Body of pancreas (tissue), 4 donors: Measurements from ENCODE around the gene ERC2. TPM values are rescaled to one million over a fixed set of nuclear protein-coding genes. Genes with fewer than 3 reads are reported as not detected.
A peak's percentile ranks its signal among the peaks of the same experiment; 100 is the strongest.

ENCODE experiments used
- ATAC-seq: fragments of 150-250 bp; one replicate; pipeline ENCODE4 v1.9.1; 2016
- DNase-seq, 4 donors: peaks; one replicate each; pipeline ENCODE4 v3.0.0-alpha.2; 2019
- H3K27ac ChIP-seq, 4 donors: fragments of 200-600 bp; sonication (generic); 1 replicate in 3 of 4; 2 replicates in 1 of 4; pipeline versions ENCODE4 v1.5.1 to v1.6.1; 2016 to 2019; ENCODE audit warnings: mild to moderate bottlenecking in 1 of 4, mixed read lengths in 1 of 4, moderate library complexity in 1 of 4
- H3K27me3 ChIP-seq, 2 donors: fragments of 200-600 bp; sonication (generic); one replicate each; pipeline ENCODE4 v1.6.0; 2016; ENCODE audit warnings: mild to moderate bottlenecking in 1 of 2
- H3K36me3 ChIP-seq, 2 donors: fragments of 200-600 bp; sonication (generic); replicated peaks in 1 of 2; 2 replicates each; pipeline ENCODE4 v1.5.1; 2016; ENCODE audit warnings: low read depth in 2 of 2; ENCODE audit not compliant: insufficient read depth in 1 of 2
- H3K4me1 ChIP-seq: fragments of 200-600 bp; sonication (generic); one replicate; pipeline ENCODE4 v1.6.0; 2016
- H3K4me3 ChIP-seq, 2 donors: fragments of 200-600 bp; sonication (generic); 1 replicate in 1 of 2; 2 replicates in 1 of 2; pipeline ENCODE4 v1.5.1; 2016 to 2019
- H3K9me3 ChIP-seq, 3 donors: fragments of 200-600 bp; sonication (generic); 1 replicate in 2 of 3; 2 replicates in 1 of 3; pipeline ENCODE4 v1.5.1; 2016
- POLR2A ChIP-seq, 3 donors: fragments of 450-650 bp; IDR thresholded peaks; one replicate each; pipeline ENCODE4 v1.6.1; 2016; ENCODE audit warnings: antibody characterized with exemption in 3 of 3, mild to moderate bottlenecking in 2 of 3
- WGBS, 2 donors: methylation state at CpG; one replicate each; pipeline ENCODE4 v1.1.5; 2017; 5-methylcytosine and 5-hydroxymethylcytosine counted together
- intact Hi-C: fragments of 100-400 bp; cut with DNase I; formaldehyde crosslinking; loops from one replicate; pipeline ENCODE4 v1.15.1; 2023
- total RNA-seq, 2 donors: library from RNA; depleted of rRNA; stranded (reverse); fragments of >200 nt; gene quantifications; one replicate each; pipeline ENCODE4 v1.1.0, GENCODE V29; 2016
- TF ChIP-seq, protein P1 (sequence below), 7 experiments: fragments of 450-650 bp in 4 of 7; fragments of 200-600 bp in 3 of 7; sonication (generic) in 3 of 7; IDR thresholded peaks; one replicate each; pipeline ENCODE4 v1.5.1; 2016 to 2019; ENCODE audit warnings: antibody characterized with exemption in 7 of 7

The ERC2 gene
- total RNA-seq, 2 donors from 2014 or later: 4.0 to 4.7 TPM

DNA sequence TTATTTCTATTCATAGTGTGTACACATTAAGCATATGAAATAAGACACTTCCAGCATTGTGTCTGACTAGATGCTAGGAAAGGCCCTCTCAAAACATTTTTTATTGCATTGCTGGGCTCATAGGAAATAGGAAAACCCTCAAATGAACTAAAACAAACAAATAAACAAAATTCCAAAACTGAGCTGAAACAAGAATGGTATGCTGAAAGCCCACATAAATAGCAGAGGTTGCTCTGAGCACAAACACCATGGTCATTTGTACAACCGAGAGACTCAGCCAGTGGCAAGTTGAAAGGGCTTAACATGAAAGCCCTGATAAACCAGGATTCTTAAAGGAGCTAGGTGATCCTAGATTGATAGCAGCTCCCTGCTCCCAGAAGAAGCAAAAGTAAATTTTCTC lies 671.2 kb downstream of the ERC2 start:
- intact Hi-C loops: no loop called here
- H3K4me1 ChIP-seq: peaks cover 5% of the 10 kb centered on the region
- H3K4me3 ChIP-seq: no peak overlapping the region
- 68 to 70% methylated on average over 1 of the region's 1 CpG for WGBS, 2 donors
- TF ChIP-seq, protein P1, sequence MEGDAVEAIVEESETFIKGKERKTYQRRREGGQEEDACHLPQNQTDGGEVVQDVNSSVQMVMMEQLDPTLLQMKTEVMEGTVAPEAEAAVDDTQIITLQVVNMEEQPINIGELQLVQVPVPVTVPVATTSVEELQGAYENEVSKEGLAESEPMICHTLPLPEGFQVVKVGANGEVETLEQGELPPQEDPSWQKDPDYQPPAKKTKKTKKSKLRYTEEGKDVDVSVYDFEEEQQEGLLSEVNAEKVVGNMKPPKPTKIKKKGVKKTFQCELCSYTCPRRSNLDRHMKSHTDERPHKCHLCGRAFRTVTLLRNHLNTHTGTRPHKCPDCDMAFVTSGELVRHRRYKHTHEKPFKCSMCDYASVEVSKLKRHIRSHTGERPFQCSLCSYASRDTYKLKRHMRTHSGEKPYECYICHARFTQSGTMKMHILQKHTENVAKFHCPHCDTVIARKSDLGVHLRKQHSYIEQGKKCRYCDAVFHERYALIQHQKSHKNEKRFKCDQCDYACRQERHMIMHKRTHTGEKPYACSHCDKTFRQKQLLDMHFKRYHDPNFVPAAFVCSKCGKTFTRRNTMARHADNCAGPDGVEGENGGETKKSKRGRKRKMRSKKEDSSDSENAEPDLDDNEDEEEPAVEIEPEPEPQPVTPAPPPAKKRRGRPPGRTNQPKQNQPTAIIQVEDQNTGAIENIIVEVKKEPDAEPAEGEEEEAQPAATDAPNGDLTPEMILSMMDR (IDR thresholded peaks at IDR 0.05): no peak
- no peak for TF ChIP-seq POLR2A (IDR thresholded peaks at IDR 0.05)
- ATAC-seq (no peak), DNase-seq (no peak)
- no peaks in the 10 kb centered on the region for H3K9me3 ChIP-seq
- no peak overlapping the region for H3K27ac ChIP-seq
- H3K36me3 ChIP-seq: no peaks in the 10 kb centered on the region
- H3K27me3 ChIP-seq: no peaks in the 10 kb centered on the region

DNA sequence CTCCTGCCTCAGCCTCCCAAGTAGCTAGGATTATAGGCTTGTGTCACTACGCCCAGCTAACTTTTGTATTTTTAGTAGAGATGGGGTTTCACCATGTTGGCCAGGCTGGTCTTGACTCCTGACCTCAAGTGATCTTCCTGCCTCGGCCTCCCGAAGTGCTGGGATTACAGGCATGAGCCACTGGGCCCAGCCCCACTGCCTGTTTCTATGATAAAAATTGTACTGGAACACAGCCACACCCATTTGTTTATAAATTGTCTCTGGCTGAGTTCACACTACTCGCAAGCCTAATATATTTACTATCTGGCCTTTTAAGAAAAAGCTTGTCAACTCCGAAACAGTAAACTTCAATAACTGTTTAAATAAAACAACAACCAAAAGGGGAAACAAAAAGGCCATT lies 671.7 kb downstream of the ERC2 start:
- Histone ChIP-seq H3K27me3 (no peaks in the 10 kb centered on the region), H3K4me3 (no peak overlapping the region), H3K27ac (no peak overlapping the region), H3K36me3 (no peaks in the 10 kb centered on the region), H3K9me3 (no peaks in the 10 kb centered on the region), H3K4me1 (peaks cover 5% of the 10 kb centered on the region)
- 49 to 63% methylated on average over 5 of the region's 5 CpGs for WGBS, 2 donors
- intact Hi-C loops: no loop called here
- no peak for ATAC-seq
- DNase-seq: no peak
- TF ChIP-seq, protein P1 (IDR thresholded peaks at IDR 0.05): no peak
- no peak for TF ChIP-seq POLR2A (IDR thresholded peaks at IDR 0.05)

DNA sequence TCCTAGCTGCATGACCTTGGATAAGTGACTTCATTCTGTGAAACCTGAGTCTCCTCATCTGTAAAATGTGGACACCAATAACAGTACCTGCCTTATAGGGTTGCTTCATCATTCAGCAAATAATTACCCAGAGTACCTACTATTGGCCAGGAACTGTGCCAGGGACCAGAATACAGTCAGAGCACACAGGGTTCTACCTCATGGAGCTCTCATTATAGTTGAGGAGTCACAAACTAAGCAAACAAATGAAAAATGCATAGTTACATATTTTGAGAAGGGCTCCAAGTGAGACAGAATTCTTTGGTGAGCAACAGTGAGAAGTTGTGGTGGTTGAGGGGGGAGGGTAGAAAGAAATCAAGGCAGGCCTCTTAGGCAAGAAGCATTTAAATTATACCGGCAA lies 672.5 kb downstream of the ERC2 start:
- 71 to 100% methylated on average over 1 of the region's 1 CpG for WGBS, 2 donors
- no peak overlapping the region for H3K27ac ChIP-seq
- no peak overlapping the region for H3K4me3 ChIP-seq
- no peaks in the 10 kb centered on the region for H3K36me3 ChIP-seq
- DNase-seq (peak in 1 of 4 donors; percentile 16), ATAC-seq (no peak)
- no peaks in the 10 kb centered on the region for H3K9me3 ChIP-seq
- TF ChIP-seq, protein P1 (IDR thresholded peaks at IDR 0.05): no peak
- no peak for TF ChIP-seq POLR2A (IDR thresholded peaks at IDR 0.05)
- H3K27me3 ChIP-seq: no peaks in the 10 kb centered on the region
- peaks cover 5% of the 10 kb centered on the region for H3K4me1 ChIP-seq
- intact Hi-C loops: no loop called here

DNA sequence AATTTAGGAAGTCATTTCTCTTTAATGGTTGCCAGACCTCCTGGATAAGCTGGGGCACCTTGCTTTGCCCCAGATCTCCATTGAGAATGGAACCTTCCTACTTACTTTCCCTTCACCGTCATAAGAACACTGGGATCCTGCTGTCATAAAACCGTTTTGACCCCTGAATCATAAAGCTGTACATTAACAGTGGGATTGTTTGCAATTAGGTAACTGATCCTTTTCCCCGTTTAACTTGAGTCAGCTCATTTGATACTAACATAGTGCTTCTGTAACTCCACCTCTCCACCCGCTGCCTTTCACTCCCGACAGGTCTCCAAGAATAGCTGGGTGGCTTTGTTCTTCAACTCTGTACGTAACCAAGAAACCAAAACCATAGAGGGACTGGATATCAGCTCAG lies 673.0 kb downstream of the ERC2 start:
- DNase-seq (no peak), ATAC-seq (no peak)
- whole genome bisulfite sequencing, 2 donors: 83% methylated on average over 6 of the region's 6 CpGs
- TF ChIP-seq, protein P1 (IDR thresholded peaks at IDR 0.05): no peak
- TF ChIP-seq POLR2A (IDR thresholded peaks at IDR 0.05): no peak
- Histone ChIP-seq H3K36me3 (no peaks in the 10 kb centered on the region), H3K4me1 (peaks cover 5% of the 10 kb centered on the region), H3K4me3 (no peak overlapping the region), H3K27ac (no peak overlapping the region), H3K27me3 (no peaks in the 10 kb centered on the region), H3K9me3 (no peaks in the 10 kb centered on the region)
- intact Hi-C loops: no loop called here

DNA sequence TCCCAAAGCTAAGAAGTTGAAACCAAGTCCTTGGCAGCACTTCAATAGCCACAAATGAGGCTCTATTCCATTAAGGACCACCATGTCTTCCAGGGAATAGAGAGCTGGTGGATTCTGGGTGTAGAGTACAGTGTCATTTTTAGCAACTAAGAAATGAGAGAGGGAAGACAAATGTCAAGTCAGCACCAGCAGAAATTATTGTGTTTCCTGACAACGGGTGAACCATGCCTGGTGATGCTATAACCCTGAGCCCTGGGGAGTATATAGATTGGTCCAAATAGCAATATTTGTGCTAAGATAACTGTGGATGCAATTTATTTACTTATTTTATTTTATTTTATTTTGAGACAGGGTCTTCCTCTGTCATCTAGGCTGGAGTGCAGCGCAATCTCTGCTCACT lies 675.5 kb downstream of the ERC2 start:
- Histone ChIP-seq H3K27me3 (no peaks in the 10 kb centered on the region), H3K36me3 (no peaks in the 10 kb centered on the region), H3K4me1 (peaks cover 5% of the 10 kb centered on the region), H3K27ac (no peak overlapping the region), H3K9me3 (no peaks in the 10 kb centered on the region), H3K4me3 (no peak overlapping the region)
- ATAC-seq: no peak
- intact Hi-C loops: no loop called here
- no peak for DNase-seq
- WGBS, 2 donors: 92 to 97% methylated on average over 2 of the region's 2 CpGs
- no peak for TF ChIP-seq POLR2A (IDR thresholded peaks at IDR 0.05)
- TF ChIP-seq, protein P1 (IDR thresholded peaks at IDR 0.05): no peak
